WTC11 (cell line): ENCODE results near the gene SCUBE1. TPM values are rescaled to one million over a fixed set of nuclear protein-coding genes. Genes with fewer than 3 reads are reported as not detected.

Experiments
- ATAC-seq: fragments of 200-7000 bp; cut with Tn5 transposase; 2 replicates; pipeline ENCODE4 v1.10.0; 2021; ENCODE audit warnings: mild to moderate bottlenecking, moderate library complexity
- CTCF ChIA-PET: fragments of 300-600 bp; sonication (Branson Sonifier 250); formaldehyde crosslinking; loops from one replicate; lab custom pipeline; 2021; ENCODE audit warnings: antibody characterized with exemption; lab: Charles Lee
- POLR2A ChIA-PET: fragments of 350-600 bp; sonication (Branson Sonifier 250); formaldehyde crosslinking; loops from one replicate; lab custom pipeline; 2021; ENCODE audit warnings: antibody characterized with exemption; lab: Charles Lee
- DNase-seq: peaks from one replicate; pipeline ENCODE4 v3.0.0; 2021; ENCODE audit warnings: low spot score
- H3K27ac Mint-ChIP-seq: 2 replicates; pipeline ENCODE4 v1.8.0; 2021; ENCODE audit warnings: mixed read lengths
- H3K27me3 Mint-ChIP-seq: 2 replicates; pipeline ENCODE4 v1.8.0; 2021; ENCODE audit warnings: low read depth, mild to moderate bottlenecking, moderate library complexity, mixed read lengths
- H3K36me3 Mint-ChIP-seq: 2 replicates; pipeline ENCODE4 v1.8.0; 2021; ENCODE audit warnings: mixed read lengths
- H3K4me1 Mint-ChIP-seq: 2 replicates; pipeline ENCODE4 v1.8.0; 2022; ENCODE audit warnings: mixed read lengths
- H3K4me3 Mint-ChIP-seq: 2 replicates; pipeline ENCODE4 v1.8.0; 2021; ENCODE audit warnings: mild to moderate bottlenecking, moderate library complexity, mixed read lengths
- H3K9me3 Mint-ChIP-seq: 2 replicates; pipeline ENCODE4 v1.8.0; 2021; ENCODE audit warnings: mixed read lengths
- EMX1 ChIP-seq: fragments of 250-450 bp; sonication (Bioruptor Pico); IDR thresholded peaks from 2 replicates; pipeline ENCODE4 v1.8.0; 2021; ENCODE audit warnings: mild to moderate bottlenecking
- FOXK1 ChIP-seq: sonication (generic); formaldehyde crosslinking; IDR thresholded peaks from 2 replicates; pipeline ENCODE4 v1.8.0; 2022; ENCODE audit warnings: mild to moderate bottlenecking, moderate library complexity, missing genetic modification reagents
- HMGA2 ChIP-seq: fragments of 250-450 bp; sonication (Bioruptor Pico); IDR thresholded peaks from 2 replicates; pipeline ENCODE4 v1.4.0; 2021; ENCODE audit warnings: mild to moderate bottlenecking, moderate library complexity
- IRF2 ChIP-seq: sonication (generic); formaldehyde crosslinking; IDR thresholded peaks from 2 replicates; pipeline ENCODE4 v1.8.0; 2022; ENCODE audit warnings: low read depth, missing genetic modification reagents, borderline replicate concordance
- JUN ChIP-seq: sonication (generic); formaldehyde crosslinking; IDR thresholded peaks from 2 replicates; pipeline ENCODE4 v1.8.0; 2023; ENCODE audit warnings: mild to moderate bottlenecking, missing genetic modification reagents
- NFATC4 ChIP-seq: fragments of 250-450 bp; sonication (Bioruptor Pico); IDR thresholded peaks from 2 replicates; pipeline ENCODE4 v1.9.0; 2021; ENCODE audit warnings: mild to moderate bottlenecking
- PRRX2 ChIP-seq: fragments of 250-450 bp; sonication (Bioruptor Pico); IDR thresholded peaks from 2 replicates; pipeline ENCODE4 v1.8.0; 2021; ENCODE audit warnings: mild to moderate bottlenecking
- RELA ChIP-seq: sonication (generic); formaldehyde crosslinking; IDR thresholded peaks from 2 replicates; pipeline ENCODE4 v1.8.1; 2022; ENCODE audit warnings: missing genetic modification reagents, mild to moderate bottlenecking, borderline replicate concordance
- TEAD1 ChIP-seq: sonication (generic); formaldehyde crosslinking; IDR thresholded peaks from 2 replicates; pipeline ENCODE4 v1.8.0; 2022; ENCODE audit warnings: mild to moderate bottlenecking, missing genetic modification reagents
- TP53 ChIP-seq: sonication (generic); formaldehyde crosslinking; IDR thresholded peaks from 2 replicates; pipeline ENCODE4 v1.8.1; 2023; ENCODE audit warnings: mild to moderate bottlenecking, missing genetic modification reagents
- ZNF138 ChIP-seq: sonication (generic); formaldehyde crosslinking; conservative IDR thresholded peaks from 2 replicates; pipeline ENCODE4 v1.8.1; 2022; ENCODE audit warnings: mild to moderate bottlenecking, moderate library complexity, missing genetic modification reagents
- ZNF396 ChIP-seq: fragments of 250-450 bp; sonication (Bioruptor Pico); IDR thresholded peaks from 2 replicates; pipeline ENCODE4 v1.8.0; 2021; ENCODE audit warnings: mild to moderate bottlenecking, moderate library complexity, borderline replicate concordance
- total RNA-seq: library from RNA; stranded (reverse); gene quantifications from 3 replicates; pipeline ENCODE4 v1.2.3, GENCODE V29; 2021
- TF ChIP-seq, protein P1 (sequence below): sonication (generic); formaldehyde crosslinking; IDR thresholded peaks from 2 replicates; pipeline ENCODE4 v1.8.1; 2023; ENCODE audit warnings: mild to moderate bottlenecking, missing genetic modification reagents, moderate library complexity
- TF ChIP-seq, protein P2 (sequence below): fragments of 250-450 bp; sonication (Bioruptor Pico); IDR thresholded peaks from 2 replicates; pipeline ENCODE4 v1.9.0; 2021; ENCODE audit warnings: mild to moderate bottlenecking, borderline replicate concordance
- TF ChIP-seq, protein P3 (sequence below): fragments of 250-450 bp; sonication (Bioruptor Pico); IDR thresholded peaks from 2 replicates; pipeline ENCODE4 v1.9.0; 2021; ENCODE audit warnings: moderate library complexity, mild to moderate bottlenecking, inconsistent platforms, borderline replicate concordance
- TF ChIP-seq, protein P4 (sequence below): sonication (generic); formaldehyde crosslinking; IDR thresholded peaks from 2 replicates; pipeline ENCODE4 v1.8.0; 2022; ENCODE audit warnings: mild to moderate bottlenecking, missing genetic modification reagents
- TF ChIP-seq, protein P5 (sequence below): sonication (generic); formaldehyde crosslinking; IDR thresholded peaks from 2 replicates; pipeline ENCODE4 v1.8.1; 2022; ENCODE audit warnings: missing genetic modification reagents, borderline replicate concordance

SCUBE1 gene
- total RNA-seq, 1 experiment from 2014 or later, result 6.9 TPM

DNA sequence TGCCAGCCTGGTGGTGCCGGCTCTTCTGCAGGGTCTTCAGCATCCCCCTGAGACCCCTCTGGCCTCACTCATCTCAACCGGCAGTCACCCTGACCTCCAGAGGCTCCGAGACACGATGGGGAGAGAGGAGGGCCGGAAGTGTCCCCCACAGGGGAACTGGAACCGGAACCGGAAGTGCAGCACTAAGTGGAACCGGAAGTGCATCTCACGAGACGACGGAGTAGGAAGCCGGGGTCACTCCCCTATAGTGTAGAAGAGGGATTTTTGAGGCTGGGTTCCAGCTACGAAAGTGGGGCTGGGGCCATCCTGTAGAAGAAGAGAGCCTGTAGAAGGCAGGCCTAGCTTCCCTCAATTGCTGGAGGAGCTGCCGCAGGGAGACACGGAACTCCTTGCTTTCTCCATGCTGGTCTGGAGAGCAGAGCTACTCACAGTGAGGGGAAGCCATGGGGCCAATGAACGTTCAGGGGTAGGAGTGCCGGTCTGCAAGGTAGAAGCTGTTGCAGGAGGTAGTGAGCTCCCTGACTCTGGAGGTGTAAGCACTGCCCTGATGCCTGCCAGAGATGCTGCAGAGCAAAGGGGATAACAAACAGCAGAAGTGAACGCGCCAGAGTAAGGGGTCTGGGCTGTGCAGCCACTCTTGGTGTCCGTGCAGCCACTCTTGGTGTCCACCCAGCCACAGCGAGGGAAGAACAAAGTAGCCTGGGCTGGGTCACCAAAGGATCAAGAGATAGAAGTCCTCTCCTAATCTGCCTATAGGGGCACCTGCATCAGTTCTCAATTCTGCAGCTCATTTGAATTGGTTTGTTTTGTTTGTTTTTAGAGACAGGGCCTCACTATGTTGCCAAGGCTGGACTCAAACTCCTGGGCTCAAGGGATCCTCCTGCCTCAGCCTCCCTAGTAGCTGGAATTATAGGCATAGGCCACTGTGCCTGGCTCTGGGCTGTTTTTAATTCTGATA lies 21.9 kb downstream of the SCUBE1 start:
- TF ChIP-seq TEAD1 (CRISPR knock-in tag), result no peak
- TF ChIP-seq RELA (CRISPR knock-in tag), result no peak
- TF ChIP-seq, protein P1, sequence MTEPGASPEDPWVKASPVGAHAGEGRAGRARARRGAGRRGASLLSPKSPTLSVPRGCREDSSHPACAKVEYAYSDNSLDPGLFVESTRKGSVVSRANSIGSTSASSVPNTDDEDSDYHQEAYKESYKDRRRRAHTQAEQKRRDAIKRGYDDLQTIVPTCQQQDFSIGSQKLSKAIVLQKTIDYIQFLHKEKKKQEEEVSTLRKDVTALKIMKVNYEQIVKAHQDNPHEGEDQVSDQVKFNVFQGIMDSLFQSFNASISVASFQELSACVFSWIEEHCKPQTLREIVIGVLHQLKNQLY (CRISPR knock-in tag), result no peak
- TF ChIP-seq, protein P2, sequence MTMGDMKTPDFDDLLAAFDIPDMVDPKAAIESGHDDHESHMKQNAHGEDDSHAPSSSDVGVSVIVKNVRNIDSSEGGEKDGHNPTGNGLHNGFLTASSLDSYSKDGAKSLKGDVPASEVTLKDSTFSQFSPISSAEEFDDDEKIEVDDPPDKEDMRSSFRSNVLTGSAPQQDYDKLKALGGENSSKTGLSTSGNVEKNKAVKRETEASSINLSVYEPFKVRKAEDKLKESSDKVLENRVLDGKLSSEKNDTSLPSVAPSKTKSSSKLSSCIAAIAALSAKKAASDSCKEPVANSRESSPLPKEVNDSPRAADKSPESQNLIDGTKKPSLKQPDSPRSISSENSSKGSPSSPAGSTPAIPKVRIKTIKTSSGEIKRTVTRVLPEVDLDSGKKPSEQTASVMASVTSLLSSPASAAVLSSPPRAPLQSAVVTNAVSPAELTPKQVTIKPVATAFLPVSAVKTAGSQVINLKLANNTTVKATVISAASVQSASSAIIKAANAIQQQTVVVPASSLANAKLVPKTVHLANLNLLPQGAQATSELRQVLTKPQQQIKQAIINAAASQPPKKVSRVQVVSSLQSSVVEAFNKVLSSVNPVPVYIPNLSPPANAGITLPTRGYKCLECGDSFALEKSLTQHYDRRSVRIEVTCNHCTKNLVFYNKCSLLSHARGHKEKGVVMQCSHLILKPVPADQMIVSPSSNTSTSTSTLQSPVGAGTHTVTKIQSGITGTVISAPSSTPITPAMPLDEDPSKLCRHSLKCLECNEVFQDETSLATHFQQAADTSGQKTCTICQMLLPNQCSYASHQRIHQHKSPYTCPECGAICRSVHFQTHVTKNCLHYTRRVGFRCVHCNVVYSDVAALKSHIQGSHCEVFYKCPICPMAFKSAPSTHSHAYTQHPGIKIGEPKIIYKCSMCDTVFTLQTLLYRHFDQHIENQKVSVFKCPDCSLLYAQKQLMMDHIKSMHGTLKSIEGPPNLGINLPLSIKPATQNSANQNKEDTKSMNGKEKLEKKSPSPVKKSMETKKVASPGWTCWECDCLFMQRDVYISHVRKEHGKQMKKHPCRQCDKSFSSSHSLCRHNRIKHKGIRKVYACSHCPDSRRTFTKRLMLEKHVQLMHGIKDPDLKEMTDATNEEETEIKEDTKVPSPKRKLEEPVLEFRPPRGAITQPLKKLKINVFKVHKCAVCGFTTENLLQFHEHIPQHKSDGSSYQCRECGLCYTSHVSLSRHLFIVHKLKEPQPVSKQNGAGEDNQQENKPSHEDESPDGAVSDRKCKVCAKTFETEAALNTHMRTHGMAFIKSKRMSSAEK (CRISPR knock-in tag), result no peak
- TF ChIP-seq JUN, result no peak
- no peak for TF ChIP-seq NFATC4 (CRISPR knock-in tag)
- no peak for TF ChIP-seq PRRX2 (CRISPR knock-in tag)
- no peak for TF ChIP-seq HMGA2 (CRISPR knock-in tag)
- TF ChIP-seq, protein P3, sequence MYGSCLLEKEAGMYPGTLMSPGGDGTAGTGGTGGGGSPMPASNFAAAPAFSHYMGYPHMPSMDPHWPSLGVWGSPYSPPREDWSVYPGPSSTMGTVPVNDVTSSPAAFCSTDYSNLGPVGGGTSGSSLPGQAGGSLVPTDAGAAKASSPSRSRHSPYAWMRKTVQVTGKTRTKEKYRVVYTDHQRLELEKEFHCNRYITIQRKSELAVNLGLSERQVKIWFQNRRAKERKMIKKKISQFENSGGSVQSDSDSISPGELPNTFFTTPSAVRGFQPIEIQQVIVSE (CRISPR knock-in tag), result no peak
- TF ChIP-seq TP53 (CRISPR knock-in tag), result no peak
- no peak for TF ChIP-seq ZNF396
- TF ChIP-seq ZNF138 (CRISPR knock-in tag), result no peak
- Mint-ChIP-seq H3K9me3 (no peaks in the 10 kb centered on the region), H3K4me3 (no peak overlapping the region), H3K4me1 (peaks cover 3% of the 10 kb centered on the region; the same call in 1 of the 2 replicates), H3K27me3 (no peaks in the 10 kb centered on the region), H3K27ac (no peak overlapping the region), H3K36me3 (no peaks in the 10 kb centered on the region)
- POLR2A ChIA-PET, result no interaction called here
- CTCF ChIA-PET, result interaction anchor here (2.9 kb wide), 1 partner anchor 25 kb away, joined by 8 read pairs; no protein-coding TSS in a partner anchor
- no peak for ATAC-seq
- no peak for DNase-seq

DNA sequence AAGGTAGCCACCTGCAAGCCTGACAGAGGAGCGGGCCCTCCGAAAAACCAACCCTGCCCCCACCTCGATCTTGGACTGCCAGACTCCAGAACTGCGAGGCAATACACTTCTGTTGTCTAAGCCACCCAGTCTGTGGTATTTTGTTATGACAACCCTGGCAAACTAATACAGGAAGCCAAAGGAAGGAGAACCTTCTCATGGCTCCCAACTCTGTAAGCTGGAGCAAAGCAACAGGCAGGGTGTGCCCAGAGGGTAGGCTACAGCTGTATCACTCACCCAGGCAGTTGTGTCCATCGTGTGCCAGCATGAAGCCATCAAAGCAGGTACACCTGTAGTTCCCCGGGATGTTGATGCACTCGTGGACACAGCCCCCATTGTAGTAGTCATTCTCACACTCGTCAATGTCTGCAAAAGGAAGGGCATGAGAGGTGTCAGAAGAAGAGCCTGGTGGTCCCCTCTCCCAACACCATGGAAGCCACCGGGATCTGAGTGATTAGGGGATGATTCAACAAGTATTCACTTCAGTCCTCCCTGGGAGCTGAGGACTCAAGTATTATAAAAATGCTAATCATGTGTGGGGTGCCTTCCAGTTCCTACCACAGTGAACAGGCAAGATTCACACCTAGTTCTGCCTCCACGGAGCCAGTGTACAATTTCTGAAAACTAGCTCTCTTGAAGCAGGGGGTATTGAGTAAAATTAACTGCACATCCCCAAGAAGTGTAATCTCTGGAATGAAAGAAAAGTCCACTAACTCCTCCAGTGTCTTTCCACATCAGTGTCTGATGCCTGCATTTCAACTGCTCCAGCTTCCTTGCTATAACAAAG lies 23.3 kb downstream of the SCUBE1 start:
- Mint-ChIP-seq H3K4me3 (no peak overlapping the region), H3K4me1 (peaks cover 8% of the 10 kb centered on the region)
- POLR2A ChIA-PET, result no interaction called here
- TF ChIP-seq, protein P4, sequence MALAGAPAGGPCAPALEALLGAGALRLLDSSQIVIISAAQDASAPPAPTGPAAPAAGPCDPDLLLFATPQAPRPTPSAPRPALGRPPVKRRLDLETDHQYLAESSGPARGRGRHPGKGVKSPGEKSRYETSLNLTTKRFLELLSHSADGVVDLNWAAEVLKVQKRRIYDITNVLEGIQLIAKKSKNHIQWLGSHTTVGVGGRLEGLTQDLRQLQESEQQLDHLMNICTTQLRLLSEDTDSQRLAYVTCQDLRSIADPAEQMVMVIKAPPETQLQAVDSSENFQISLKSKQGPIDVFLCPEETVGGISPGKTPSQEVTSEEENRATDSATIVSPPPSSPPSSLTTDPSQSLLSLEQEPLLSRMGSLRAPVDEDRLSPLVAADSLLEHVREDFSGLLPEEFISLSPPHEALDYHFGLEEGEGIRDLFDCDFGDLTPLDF (CRISPR knock-in tag), result no peak
- TF ChIP-seq, protein P5, sequence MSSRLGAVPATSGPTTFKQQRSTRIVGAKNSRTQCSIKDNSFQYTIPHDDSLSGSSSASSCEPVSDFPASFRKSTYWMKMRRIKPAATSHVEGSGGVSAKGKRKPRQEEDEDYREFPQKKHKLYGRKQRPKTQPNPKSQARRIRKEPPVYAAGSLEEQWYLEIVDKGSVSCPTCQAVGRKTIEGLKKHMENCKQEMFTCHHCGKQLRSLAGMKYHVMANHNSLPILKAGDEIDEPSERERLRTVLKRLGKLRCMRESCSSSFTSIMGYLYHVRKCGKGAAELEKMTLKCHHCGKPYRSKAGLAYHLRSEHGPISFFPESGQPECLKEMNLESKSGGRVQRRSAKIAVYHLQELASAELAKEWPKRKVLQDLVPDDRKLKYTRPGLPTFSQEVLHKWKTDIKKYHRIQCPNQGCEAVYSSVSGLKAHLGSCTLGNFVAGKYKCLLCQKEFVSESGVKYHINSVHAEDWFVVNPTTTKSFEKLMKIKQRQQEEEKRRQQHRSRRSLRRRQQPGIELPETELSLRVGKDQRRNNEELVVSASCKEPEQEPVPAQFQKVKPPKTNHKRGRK (CRISPR knock-in tag), result no peak
- no peak for TF ChIP-seq IRF2
- TF ChIP-seq EMX1, result no peak
- TF ChIP-seq TP53 (CRISPR knock-in tag), result no peak
- TF ChIP-seq FOXK1 (CRISPR knock-in tag), result no peak
- TF ChIP-seq TEAD1 (CRISPR knock-in tag), result no peak
- TF ChIP-seq, all 79 proteins: peak for 0
- CTCF ChIA-PET, result interaction anchor here (1.5 to 2.9 kb wide), 2 partner anchors 26 to 50 kb away, joined by 4 to 8 read pairs; no protein-coding TSS in a partner anchor
- Mint-ChIP-seq H3K27ac (no peak overlapping the region), H3K9me3 (no peaks in the 10 kb centered on the region), H3K27me3 (no peaks in the 10 kb centered on the region), H3K36me3 (no peaks in the 10 kb centered on the region)
- no peak for ATAC-seq
- no peak for DNase-seq
